ENCODE results near the gene FREM1.
A peak's percentile ranks its signal among the peaks of the same experiment; 100 is the strongest.

The FREM1 gene

GRCh38 chr9:14704281-14704680 lies 205.9 kb downstream of the FREM1 start:
- no peak for DNase-seq (ENCODE audit: low read depth, low spot score)

DNA sequence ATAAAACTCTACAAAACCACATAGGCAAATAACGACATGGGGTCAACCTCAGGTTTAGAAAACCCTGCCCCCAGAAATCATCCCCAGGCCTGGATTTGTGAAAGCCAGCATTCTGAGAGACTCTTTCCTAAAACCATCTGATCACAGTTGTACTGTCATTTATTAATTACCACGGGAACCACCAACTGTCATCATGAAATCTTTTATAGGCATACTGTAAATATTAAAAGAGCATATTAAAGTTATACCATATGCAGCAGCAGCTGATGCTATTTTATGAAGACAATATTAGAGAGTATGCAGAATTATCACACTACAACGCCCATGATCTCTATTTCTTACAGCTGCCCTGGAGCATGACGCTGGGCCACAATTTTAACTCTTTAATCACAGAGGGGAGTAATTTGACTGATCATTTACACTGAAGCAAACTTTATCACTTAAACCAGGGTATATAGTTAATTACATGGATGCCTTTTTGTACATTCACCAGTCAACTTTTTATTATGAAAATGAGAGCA lies 208.0 kb downstream of the FREM1 start:
- no peak for DNase-seq (ENCODE audit: low read depth, low spot score)

DNA sequence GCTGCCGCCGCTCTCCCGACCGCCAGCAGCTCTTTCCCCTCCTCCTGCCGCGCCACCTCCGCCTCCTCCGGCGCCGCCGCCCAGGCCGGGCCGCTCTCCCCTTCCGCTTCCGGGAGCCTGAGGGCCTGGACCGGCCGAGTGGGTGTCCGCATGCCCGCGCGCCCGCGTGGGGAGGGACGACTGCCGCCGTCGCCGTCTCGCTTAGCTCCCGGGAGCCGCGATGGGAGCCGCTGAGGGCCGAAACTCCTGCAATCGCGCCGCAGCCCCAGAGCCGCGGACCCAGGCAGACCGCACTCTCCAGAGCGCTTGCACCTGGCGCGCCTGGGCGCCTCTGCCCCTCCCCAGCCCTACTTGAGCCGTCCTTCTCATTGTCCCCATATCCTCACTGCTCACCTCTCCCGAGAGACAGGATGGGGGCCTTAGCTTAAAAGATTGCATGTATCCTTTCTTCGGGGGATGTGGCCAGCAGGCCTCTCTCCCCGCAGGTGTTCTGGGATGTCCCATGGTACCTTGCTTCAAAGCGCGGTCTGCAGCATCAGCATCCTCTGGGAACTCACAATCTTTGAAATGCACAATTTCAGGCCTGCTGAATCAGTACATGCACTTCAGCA lies 216.9 kb downstream of the FREM1 start, which contains the start of gene ZDHHC21:
TSS of gene ZDHHC21 (minus strand) at position 182 of the 611 bp plus-strand sequence. CDS start 19,092 bp downstream, outside the sequence.
- peak; percentile 80 for DNase-seq (ENCODE audit: low read depth, low spot score)

DNA sequence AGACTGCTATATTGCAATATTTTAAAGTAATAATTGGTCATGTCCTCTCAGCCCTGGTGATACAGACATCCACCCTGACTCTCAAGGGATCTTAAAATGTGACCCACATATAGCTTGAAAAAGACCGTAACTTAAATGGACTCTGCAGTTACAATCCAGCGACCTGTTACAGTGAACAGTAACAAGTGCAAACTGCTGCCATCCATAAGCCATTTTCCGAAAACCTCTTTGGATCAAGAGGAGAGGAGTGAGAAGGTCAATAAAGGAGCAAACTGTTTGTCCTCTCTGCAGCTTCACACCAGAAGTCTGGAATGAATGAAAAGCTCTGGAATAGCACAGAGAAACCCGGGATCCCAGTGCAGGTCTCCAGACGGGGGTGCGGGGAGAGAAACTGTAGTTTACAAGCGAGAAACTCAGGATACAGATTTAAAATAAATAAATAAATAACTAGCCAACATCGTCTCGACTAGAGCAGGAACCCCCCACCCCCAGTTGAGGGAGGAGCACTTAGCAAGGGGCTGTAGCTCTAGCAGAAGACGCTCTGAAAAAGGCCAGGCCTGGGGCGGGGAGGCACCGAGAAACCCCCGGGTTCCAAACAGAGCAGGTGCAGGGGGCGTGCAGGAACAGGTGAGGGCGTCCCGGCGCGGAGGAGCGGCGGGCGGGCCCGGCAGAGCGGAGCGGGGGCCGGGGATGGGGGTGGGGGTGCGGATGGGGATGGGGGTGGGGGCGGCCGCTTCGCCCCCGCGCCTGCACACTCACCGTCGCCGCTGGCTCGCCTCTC lies 217.6 kb downstream of the FREM1 start:
- peak; percentile 46 for DNase-seq (ENCODE audit: low read depth, low spot score)

- no peak for DNase-seq (ENCODE audit: low read depth, low spot score)
These were observed 219.1 kb downstream of the FREM1 start for GRCh38 chr9:14690948-14691730.

DNA sequence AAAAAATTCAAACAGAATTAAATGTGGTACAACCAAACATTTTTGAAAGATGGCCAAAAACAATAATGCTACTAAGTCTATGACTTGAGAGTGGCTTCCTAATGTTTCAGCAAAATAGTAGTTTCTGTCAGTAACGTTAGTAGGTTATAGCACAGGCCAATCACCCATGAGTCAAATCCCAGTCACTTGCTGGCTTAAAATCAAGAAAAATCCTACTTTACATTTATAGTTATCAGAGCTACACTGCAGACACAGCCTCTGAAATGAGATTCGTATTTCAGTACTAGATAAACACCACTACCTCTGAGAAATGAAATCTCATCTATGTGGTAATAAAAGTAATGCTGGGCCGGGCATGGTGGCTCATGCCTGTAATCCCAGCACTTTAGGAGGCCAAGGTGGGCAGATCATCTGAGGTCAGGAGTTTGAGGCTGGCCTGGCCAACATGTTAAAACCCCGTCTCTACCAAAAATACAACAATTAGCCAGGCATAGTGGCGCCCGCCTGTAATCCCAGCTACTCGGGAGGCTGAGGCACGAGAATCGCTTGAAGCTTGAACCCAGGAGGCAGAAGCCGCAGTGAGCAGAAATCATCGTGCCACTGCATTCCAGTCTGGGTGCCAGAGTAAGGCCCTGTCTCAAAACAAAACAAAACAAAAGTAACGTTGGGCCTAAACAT lies 223.0 kb downstream of the FREM1 start:
- DNase-seq (ENCODE audit: low read depth, low spot score), result peak; percentile 69

DNA sequence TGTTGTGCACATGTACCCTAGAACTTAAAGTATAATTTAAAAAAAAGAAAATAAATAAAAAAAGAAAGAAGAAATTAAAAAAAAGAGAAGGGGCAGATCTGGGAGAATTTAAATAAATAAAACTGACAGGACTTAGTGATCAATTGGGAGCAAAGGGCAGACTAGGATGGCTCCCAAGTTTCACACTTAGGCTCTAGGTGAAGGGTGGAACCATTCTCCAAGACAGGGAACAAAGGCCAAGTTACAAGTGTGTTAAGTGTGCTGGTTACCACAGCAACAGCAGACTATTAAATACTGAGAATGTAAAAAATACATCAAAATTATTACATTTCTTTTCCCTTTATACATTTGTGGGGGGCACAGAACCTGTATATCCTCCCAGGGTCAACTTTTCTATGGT lies 224.1 kb downstream of the FREM1 start:
- DNase-seq (ENCODE audit: low read depth, low spot score), result no peak
